Neural crest cell (in vitro differentiated cells): ENCODE data around the gene AUTS2. TPM values are rescaled to one million over a fixed set of nuclear protein-coding genes. Genes with fewer than 3 reads are reported as not detected.
"Not testable (repeated sequence)": the region's sequence is repeated elsewhere in the genome, so short reads cannot be mapped to it uniquely, and the experiment has no call there.

ENCODE experiments used
- DNase-seq: peaks from one replicate; pipeline ENCODE4 v3.0.0; 2021; ENCODE audit warnings: low read depth, mixed read lengths, low spot score
- H3K27ac Mint-ChIP-seq: one replicate; pipeline ENCODE4 v1.8.0; 2021; ENCODE audit warnings: mild to moderate bottlenecking, mixed read lengths; ENCODE audit not compliant: unreplicated experiment
- H3K27me3 Mint-ChIP-seq: 2 replicates; pipeline ENCODE4 v1.8.0; 2021; ENCODE audit warnings: low read depth, mild to moderate bottlenecking, mixed read lengths
- H3K36me3 Mint-ChIP-seq: 2 replicates; pipeline ENCODE4 v1.8.0; 2021; ENCODE audit warnings: low read depth, mild to moderate bottlenecking, mixed read lengths
- H3K4me1 Mint-ChIP-seq: 2 replicates; pipeline ENCODE4 v1.8.0; 2021; ENCODE audit warnings: mixed read lengths
- H3K4me3 Mint-ChIP-seq: one replicate; pipeline ENCODE4 v1.8.0; 2021; ENCODE audit warnings: mild to moderate bottlenecking, mixed read lengths
- H3K9me3 Mint-ChIP-seq: 2 replicates; pipeline ENCODE4 v1.8.0; 2021; ENCODE audit warnings: mixed read lengths
- total RNA-seq: library from RNA; stranded (reverse); gene quantifications from 2 replicates; pipeline ENCODE4 v1.2.1, GENCODE V29; 2021
- TF ChIP-seq, protein P1 (sequence below): fragments of 200-600 bp; sonication (generic); conservative IDR thresholded peaks from 2 replicates; pipeline ENCODE4 v1.5.0; 2021; ENCODE audit warnings: antibody characterized with exemption, mild to moderate bottlenecking

The AUTS2 gene
- total RNA-seq, 1 donor from 2014 or later, result 152 TPM

DNA sequence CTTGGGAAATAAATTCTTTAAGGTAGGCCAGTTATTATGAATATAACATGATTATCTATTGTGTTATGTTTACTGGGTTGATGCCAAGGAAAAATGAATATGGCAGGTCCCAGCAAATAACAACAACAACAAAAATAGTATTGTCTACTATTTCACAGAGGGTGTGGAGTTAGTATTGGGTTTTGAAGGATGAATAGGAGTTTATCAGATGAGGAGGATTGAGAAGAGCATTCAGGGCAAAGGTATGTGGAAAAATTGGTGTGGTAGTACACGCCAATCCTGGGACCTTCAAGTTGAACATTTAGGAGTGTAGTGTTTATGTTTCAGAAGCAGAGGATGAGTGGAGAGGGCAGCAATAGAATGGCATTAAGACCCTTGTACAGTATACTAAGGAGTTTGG is 671.9 kb downstream of the AUTS2 start:
- H3K9me3 Mint-ChIP-seq, result no peaks in the 10 kb centered on the region
- TF ChIP-seq, protein P1, sequence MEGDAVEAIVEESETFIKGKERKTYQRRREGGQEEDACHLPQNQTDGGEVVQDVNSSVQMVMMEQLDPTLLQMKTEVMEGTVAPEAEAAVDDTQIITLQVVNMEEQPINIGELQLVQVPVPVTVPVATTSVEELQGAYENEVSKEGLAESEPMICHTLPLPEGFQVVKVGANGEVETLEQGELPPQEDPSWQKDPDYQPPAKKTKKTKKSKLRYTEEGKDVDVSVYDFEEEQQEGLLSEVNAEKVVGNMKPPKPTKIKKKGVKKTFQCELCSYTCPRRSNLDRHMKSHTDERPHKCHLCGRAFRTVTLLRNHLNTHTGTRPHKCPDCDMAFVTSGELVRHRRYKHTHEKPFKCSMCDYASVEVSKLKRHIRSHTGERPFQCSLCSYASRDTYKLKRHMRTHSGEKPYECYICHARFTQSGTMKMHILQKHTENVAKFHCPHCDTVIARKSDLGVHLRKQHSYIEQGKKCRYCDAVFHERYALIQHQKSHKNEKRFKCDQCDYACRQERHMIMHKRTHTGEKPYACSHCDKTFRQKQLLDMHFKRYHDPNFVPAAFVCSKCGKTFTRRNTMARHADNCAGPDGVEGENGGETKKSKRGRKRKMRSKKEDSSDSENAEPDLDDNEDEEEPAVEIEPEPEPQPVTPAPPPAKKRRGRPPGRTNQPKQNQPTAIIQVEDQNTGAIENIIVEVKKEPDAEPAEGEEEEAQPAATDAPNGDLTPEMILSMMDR, result no peak
- H3K4me1 Mint-ChIP-seq, result peaks cover 29% of the 10 kb centered on the region
- no peak overlapping the region for H3K4me3 Mint-ChIP-seq
- H3K27me3 Mint-ChIP-seq, result no peaks in the 10 kb centered on the region
- H3K27ac Mint-ChIP-seq, result no peak overlapping the region
- DNase-seq, result no peak
- no peaks in the 10 kb centered on the region for H3K36me3 Mint-ChIP-seq

GRCh38 chr7:70271617-70272081 is 673.4 kb downstream of the AUTS2 start:
- H3K9me3 Mint-ChIP-seq, result no peaks in the 10 kb centered on the region
- TF ChIP-seq, protein P1, result no peak
- peaks cover 18% of the 10 kb centered on the region for H3K4me1 Mint-ChIP-seq
- no peaks in the 10 kb centered on the region for H3K27me3 Mint-ChIP-seq
- no peak overlapping the region for H3K27ac Mint-ChIP-seq
- no peaks in the 10 kb centered on the region for H3K36me3 Mint-ChIP-seq
- no peak overlapping the region for H3K4me3 Mint-ChIP-seq
- no peak for DNase-seq

DNA sequence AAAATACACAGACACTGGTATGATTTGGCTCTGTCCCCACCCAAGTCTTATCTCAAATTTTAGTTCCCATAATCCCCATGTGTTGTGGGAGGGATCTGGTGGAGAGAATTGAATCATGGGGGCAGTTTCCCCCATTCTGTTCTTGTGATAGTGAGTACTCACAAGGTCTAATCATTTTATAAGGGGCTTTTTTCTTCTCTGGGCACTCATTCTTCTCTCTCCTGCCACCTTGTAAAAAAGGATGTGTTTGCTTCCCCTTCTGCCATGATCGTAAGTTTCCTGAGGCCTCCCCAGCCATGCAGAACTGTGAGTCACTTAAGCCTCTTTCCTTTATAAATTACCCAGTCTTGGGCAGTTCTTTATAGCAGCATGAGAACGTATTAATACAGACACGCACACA is 677.3 kb downstream of the AUTS2 start:
- DNase-seq, H3K27me3 Mint-ChIP-seq, H3K9me3 Mint-ChIP-seq, H3K27ac Mint-ChIP-seq, H3K4me3 Mint-ChIP-seq, H3K4me1 Mint-ChIP-seq, H3K36me3 Mint-ChIP-seq: not testable (repeated sequence)

DNA sequence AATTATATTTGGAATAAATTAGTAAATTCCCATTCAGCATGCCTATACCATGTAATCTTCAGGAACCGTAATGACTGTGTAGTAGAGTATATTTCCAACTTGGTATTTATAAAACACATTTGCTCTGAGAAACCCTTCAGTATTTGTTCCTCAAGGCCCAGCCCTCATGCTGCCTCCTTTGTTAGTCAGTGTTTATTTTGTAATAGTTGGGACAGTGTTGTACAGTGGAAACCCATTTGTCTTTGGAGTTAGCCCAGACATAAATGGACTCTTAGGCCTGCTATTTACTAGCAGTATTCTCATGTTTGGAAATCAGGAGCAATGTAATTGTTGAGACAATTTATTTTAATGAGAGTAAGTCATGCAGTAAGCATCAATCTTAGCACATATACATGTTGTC is 686.9 kb downstream of the AUTS2 start:
- H3K27ac Mint-ChIP-seq, result no peak overlapping the region
- TF ChIP-seq, protein P1, result no peak
- H3K4me3 Mint-ChIP-seq, result no peak overlapping the region

GRCh38 chr7:70285854-70286253 is 687.6 kb downstream of the AUTS2 start:
- DNase-seq, result no peak
- TF ChIP-seq, protein P1, result no peak
- no peaks in the 10 kb centered on the region for H3K36me3 Mint-ChIP-seq
- no peak overlapping the region for H3K27ac Mint-ChIP-seq
- H3K4me3 Mint-ChIP-seq, result no peak overlapping the region
- no peaks in the 10 kb centered on the region for H3K4me1 Mint-ChIP-seq
- no peaks in the 10 kb centered on the region for H3K9me3 Mint-ChIP-seq
- no peaks in the 10 kb centered on the region for H3K27me3 Mint-ChIP-seq

More for the DNA sequence above, 686.9 kb downstream of the AUTS2 start:
- Mint-ChIP-seq H3K27me3 (no peaks in the 10 kb centered on the region), H3K9me3 (no peaks in the 10 kb centered on the region), H3K4me1 (no peaks in the 10 kb centered on the region), H3K36me3 (no peaks in the 10 kb centered on the region)
- DNase-seq, result no peak

DNA sequence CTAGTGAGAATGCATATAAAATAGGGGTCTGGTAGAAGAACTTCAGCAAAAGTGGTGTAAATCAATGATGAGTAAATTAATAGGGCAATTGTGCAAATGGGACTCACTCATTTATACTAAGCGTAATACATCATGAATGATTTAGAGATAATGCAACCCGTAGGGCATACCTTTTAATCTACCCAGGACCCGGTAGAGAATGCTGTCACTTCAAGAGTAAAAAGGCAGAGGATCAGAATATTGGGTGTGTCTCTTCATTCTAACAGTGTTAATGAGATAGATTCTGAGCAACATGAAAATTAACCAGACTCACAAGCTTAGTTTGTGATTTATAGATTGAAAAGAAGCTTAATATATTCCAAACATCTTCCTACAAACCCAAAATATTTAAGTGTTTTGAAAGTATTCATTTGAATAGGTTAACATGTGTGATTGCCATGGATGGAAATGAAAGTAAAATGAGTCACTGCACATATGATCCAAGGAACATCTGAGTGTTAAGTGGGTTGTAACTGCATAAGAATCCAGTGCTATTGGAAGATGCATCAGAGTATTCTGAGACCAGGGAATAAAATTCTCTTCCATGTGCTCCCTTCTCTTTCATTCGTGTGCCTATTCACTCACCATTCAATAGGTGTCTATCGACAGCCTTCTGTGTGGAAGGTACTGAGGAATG is 690.6 kb downstream of the AUTS2 start:
- TF ChIP-seq, protein P1, result no peak
- no peaks in the 10 kb centered on the region for H3K36me3 Mint-ChIP-seq
- peaks cover 5% of the 10 kb centered on the region for H3K4me1 Mint-ChIP-seq
- no peaks in the 10 kb centered on the region for H3K27me3 Mint-ChIP-seq
- H3K4me3 Mint-ChIP-seq, result no peak overlapping the region
- H3K9me3 Mint-ChIP-seq, result no peaks in the 10 kb centered on the region
- H3K27ac Mint-ChIP-seq, result no peak overlapping the region
- DNase-seq, result no peak
